GM21528 (cell line): ENCODE results near the gene TMX4.
"Not testable (repeated sequence)": the region's sequence is repeated elsewhere in the genome, so short reads cannot be mapped to it uniquely, and the experiment has no call there.

Source experiments
- ATAC-seq: cut with Tn5 transposase; IDR thresholded peaks from one replicate; pipeline ENCODE4 v1.9.1; 2021; ENCODE audit warnings: mild to moderate bottlenecking, moderate library complexity; ENCODE audit not compliant: unreplicated experiment, low FRiP score

The TMX4 gene

DNA sequence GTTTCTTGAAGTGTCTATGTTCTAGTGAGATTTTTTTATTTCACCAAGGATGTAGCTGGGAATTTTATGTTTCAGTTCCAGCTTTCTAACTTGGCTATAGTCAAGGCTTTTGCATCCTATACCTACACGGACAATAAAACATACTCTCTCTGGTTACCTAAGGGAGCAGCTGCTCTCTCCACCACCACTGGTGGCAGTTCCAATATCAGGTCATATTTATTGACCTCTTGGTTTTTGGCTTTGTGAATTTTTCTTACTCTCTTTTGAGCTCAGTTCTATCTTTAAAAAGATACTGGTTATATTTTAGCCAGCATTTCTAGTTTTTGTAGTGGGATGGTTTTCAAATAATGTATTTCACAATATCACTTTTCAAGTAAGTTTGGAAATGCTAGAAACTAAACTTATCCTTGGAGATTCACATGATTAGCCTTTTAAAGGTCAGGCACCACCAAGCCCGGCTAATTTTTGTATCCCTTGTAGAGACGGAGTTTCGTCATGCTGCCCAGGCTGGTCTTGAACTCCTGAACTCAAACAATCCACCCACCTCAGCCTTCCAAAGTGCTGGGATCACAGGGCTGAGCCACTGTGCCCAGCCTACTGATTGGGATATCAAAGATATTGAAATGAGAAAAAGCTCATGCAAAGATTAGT lies 44.7 kb downstream of the TMX4 start:
- no peak for ATAC-seq

DNA sequence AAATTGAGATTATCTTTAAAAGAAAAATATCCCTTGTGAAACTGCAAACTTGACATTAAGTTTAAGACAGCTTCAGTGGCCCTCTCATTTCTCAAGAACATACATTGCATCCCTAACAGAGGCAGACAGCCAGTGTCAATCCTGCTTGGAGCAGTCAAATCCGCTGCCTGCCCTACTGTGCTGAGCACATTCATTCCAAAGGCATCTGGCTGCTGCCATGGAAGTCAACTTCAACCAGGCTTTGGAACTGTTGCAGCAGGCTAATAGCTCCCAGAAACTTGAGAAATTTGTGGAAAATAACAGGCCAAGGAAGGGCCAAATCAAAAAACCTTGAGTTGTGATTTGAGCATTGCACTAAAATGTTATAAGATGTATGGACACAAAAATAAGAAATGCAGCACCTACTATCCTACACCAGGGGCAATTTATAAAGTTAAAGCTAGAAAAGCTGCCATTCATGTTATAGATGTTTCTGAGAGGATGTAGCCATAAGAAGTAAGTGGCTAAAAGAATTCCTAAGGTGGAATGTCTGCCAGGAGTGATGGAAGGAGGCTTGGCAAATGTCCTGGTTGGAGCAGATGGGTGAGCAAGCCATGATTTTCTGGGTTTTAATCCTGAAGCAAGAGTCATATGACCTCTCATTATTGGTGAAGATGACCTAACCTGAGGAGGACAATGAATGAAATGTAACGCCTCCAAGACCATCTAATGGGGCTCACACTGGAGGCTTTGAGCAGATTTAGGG lies 47.9 kb downstream of the TMX4 start:
- ATAC-seq = no peak

DNA sequence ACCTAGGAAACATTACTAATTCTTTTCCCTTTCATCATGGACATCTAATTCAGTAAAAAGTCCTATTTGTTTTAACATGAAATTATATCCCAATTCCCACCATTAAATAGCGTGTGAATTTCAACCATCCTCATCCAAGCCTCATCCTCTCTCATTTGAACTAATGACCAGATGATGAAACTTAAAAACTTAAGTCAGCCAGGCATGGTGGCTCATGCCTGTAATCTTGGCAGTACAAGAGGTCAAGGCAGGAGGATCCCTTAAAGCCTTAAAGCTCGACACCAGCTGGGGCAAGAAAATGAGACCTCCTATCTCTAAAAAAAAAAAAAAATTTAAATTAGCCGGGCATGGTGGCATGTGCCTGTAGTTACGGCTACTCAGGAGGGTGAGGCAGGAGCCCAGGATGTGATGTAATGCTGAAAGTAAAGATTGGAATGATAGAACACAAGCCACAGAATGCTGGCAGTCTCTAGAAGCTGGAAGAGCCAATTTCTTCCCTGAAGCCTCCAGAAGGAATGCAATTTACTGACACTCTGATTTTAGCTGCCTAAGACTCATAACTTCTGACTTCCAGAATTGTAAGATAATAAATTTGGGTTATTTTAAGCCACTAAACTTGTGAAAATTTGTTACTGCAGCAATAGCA lies 52.2 kb downstream of the TMX4 start:
- no peak for ATAC-seq

DNA sequence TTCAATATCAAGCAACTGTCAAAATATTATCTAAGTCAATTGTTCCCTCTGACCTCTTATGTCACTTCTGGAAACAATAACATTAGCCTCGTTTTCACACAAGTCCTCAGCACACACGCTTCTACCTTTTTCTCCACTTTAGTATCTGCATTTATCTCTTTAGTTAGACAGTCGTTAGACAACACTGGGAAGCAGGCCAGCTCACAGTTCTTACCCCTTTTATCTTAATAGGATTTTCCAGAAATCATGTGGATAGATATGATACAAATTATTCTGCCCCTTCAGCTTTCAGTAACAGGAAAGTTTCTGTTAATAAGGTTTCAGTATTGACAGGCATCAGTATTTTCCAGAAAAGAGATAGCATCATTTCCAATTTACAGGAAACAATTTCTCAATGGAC lies 53.4 kb downstream of the TMX4 start:
- ATAC-seq = no peak

DNA sequence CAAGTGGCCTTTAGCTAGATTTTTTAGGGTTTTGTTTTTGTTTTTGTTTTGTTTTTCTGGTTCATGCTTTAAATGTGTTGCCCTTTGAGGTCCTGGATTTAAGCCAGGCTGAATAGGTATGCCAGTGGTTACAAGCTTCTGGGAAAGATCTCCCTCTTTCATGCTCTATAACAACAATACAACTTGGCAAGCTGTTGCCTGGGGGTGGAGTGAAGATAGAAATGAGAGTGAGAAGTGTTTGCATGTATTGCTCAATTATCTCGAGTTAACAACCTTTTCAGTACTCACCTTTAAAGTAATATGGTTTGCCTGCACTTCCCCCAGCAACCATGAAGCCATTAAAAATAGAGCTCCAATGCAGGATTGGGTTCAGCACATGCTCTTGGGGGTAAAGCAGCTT lies 60.1 kb downstream of the TMX4 start:
- ATAC-seq = no peak

DNA sequence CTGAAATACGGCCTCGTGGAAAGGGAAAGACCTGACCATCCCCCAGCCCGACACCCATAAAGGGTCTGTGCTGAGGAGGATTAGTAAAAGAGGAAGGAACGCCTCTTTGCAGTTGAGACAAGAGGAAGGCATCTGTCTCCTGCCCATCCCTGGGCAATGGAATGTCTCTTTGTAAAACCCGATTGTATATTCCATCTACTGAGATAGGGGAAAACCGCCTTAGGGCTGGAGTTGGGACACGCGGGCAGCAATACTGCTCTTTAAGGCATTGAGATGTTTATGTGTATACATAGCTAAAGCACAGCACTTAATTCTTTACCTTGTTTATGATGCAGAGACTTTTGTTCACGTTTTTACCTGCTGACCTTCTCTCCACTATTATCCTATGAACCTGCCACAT lies 63.0 kb downstream of the TMX4 start:
- ATAC-seq = not testable (repeated sequence)

DNA sequence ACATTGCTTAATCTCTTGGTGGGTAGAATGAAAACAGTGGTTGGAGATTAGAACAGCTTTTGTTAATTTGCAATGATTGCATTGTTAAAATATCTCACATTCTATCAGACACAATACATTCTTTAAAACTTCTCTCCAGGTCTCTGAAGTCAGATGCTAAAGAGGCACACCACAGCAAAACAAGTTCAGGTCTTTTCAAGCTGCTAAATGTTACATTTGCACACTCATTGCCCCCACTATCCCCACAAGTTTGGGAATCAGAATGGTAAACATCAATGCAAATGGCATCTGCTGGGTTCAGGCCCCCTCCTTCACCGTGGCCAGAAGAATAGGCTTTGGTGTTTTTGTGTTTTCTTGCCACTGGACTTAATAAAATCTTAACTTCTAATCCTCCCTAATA lies 69.2 kb downstream of the TMX4 start:
- no peak for ATAC-seq

DNA sequence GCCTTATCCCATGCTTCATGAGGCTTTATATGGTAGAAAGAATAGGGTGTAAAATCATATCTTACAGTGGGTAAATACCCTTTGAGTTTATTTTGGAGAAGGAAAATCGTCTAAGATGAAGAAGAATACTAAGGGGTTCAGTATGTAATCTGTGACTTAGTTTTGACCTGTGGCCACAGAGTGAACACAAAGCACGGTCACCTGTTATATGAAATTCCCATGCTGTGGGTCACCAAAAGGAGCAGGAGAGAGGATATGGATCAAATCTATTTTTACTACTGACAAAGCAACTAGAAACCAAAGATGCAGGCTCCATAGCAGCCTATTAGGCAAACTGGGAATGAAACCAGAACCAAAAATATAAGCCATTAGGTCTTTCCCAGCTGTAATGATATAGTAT lies 75.7 kb downstream of the TMX4 start:
- no peak for ATAC-seq

DNA sequence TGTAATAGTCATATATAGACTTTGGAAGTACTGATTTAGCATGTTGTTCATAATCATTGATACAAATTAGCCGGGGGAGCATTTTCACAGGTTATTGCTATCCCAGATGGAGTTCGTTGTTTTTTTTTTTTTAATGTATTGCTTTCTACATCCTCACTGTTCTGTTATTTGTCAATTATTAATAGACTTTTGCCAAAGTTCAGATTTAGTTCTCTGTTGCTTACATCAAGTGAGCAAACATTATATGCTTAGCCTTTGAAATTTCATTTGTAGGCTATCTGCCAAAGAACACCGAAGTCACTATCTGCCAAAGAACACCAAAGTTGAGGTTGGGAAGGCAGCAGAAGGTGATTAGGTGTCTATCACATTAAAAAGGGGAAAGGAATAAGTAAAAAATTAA lies 79.2 kb downstream of the TMX4 start, which contains the start of gene HAO1:
Gene HAO1, minus strand, starts transcription at position 118 of the 400 bp plus-strand sequence. Its CDS starts 36 bp downstream, at position 82.
- no peak for ATAC-seq

DNA sequence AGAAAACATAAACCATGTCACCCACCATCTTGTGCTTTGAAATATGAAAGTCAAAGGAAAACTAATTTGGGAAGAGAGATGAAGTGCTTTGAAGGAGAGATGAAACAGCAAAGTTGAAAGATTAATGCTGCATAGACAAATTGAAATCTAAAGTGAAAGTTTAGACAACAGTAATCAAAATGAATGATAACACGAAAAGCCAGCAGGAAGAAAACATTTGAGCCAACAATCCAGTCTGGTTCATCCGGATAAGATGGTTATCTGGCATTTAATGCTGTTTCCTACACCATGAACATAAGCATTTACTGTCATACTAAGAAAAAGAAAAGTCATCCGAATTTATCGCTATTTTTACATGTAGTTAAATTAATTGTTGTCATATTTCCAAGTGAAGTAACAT lies 79.9 kb downstream of the TMX4 start:
- ATAC-seq = no peak

DNA sequence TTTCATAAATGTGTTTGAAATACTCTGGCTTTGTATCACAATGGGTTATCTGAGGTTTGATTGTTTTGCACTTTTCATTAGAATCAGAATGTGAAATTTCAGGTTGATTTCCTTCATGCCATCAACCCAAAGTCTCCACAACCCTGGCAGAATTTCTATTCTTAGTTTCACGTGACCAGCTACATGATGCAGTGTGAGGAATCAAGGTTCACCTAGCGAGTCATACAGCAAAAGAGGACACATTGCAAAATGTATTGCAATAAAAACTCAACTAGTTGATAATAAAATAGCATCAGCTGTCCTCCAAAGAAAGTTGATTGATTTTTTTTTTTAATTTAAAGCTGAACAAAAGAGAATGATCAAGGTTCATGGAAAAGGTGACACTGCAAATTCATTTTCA lies 81.5 kb downstream of the TMX4 start:
- ATAC-seq = no peak

DNA sequence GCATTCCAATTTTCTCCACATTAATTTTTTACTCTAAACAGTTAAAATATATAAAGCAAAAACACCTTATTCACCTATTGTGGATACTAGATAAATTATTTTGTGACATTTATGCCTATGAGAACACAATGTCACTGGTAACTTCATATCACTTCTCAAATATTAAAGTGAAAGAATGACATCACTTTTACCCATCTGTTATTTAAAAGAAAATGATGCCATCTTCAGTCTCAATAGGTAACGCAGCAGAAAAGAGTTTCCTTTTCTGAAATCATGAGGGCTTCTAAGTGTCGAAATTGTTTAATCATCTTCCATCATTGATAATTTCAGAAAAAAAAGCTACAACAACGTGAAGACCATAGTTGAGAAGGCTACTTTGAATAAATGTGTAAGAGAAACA lies 82.2 kb downstream of the TMX4 start:
- no peak for ATAC-seq

DNA sequence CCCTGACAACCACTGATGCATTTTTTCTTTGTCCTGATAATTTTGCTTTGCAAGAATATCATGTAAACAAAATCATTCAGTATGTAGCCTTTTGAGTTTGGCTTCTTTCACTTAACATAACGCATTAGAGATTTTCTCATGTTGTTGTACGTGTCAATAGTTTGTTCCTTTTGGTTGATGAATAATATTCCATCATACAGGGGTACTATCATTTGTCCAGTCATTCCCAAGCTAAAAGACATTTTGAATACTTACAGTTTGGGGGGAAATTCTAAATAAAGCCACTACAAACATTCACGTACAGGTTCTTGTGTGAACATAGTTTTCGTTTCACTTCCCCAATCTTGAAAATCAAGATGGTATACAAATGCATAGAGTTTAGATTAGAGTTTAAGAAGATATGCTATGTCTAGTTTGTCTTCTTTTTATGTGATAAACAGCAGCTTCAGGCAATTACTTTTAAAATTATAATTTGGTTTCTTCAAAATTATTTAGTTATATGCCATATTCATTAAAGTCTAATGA lies 84.5 kb downstream of the TMX4 start:
- ATAC-seq = no peak

DNA sequence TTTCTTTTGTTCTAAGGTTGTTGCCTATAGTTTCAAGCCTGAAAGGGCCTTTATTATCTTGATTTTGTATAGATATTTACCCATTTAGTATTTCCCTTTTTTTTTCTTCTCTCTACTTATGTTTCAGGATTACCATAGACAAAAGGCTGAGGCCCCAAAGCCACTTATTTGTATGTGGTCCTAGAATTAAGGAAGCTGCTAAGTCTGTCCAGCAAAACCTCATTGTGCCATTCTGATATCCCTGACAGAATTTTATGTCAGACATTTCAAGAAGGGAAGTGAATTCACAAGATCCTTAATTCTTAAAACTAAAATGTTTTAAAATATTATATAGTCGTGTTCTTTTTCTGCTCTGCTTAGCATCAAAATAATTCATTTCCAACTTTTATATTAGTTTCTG lies 86.2 kb downstream of the TMX4 start:
- ATAC-seq = no peak

DNA sequence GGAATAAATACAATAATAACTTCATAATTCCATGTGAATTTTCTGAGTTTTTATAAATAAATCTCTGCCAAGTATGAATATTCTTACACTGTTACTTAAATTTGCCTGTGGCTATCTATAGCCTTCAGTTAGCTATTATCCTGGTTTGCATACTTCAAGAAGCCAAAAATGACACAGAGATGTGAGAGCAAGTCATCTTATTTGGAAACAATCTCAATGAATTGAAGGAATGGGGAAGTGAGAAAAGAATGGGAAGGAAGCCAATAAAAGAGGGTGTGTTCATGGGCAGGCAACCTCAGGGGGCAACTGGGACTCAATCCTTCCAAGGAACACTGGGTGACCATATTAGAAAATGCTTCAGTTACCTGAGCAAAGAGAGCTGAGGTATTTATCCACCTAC lies 89.2 kb downstream of the TMX4 start:
- ATAC-seq = no peak
